HG03103 (cell line): ENCODE results near the gene TOMM22.
A peak's percentile ranks its signal among the peaks of the same experiment; 100 is the strongest.
"Not testable (repeated sequence)": the region's sequence is repeated elsewhere in the genome, so short reads cannot be mapped to it uniquely, and the experiment has no call there.

ENCODE experiments used
- ATAC-seq: cut with Tn5 transposase; IDR thresholded peaks from one replicate; pipeline ENCODE4 v1.9.1; 2021; ENCODE audit warnings: low read depth; ENCODE audit not compliant: unreplicated experiment

TOMM22 gene

GRCh38 chr22:38681582-38682335 is at the start of gene TOMM22:
TOMM22 (plus strand) TSS chr22:38681957; CDS start chr22:38681979, 22 bp downstream.
- ATAC-seq = peak; percentile 93

GRCh38 chr22:38632528-38632927 is 49.2 kb upstream of the TOMM22 start:
- ATAC-seq = no peak

DNA sequence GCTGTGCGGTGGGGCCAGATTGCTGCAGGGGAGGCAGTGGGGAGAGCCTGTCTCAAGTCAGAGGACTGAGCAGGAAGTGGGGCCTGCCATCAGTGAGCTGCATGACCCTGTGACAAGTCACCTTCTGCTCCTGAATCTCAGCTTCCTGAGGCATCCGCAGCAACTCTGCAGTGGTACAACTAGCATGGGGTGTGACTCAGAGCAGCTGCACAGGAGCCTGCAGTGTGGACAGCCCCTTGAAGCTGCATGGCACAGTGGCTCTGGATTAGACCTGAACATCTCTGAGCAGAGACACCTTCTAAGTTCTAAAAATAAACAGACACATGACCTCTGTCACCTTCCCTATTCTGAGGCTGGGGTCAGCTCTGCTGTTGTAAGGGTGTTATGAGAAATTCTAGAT is 43.5 kb upstream of the TOMM22 start:
- ATAC-seq = no peak

DNA sequence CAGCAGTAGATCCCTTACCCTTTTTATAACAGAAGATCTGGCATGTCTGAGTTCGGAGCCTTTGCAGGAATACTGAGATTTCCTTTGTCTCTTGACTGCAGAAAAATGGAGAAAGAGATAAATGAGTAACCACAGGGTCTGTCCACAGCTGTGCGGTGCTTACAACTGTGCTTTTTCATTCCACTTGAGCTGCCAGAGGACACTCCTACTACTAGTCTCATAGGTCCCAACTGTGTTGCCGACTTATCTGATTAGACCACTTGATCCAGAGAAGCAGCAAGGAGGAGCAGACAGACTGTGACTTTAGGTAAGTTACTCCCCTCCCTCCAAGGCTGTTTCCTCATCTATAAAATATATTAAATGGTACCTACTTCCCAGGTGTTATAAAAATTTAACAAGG is 43.0 kb upstream of the TOMM22 start:
- ATAC-seq = no peak

- ATAC-seq = no peak
Measured at GRCh38 chr22:38641476-38642040, 40.2 kb upstream of the TOMM22 start.

- not testable (repeated sequence) for ATAC-seq
Measured at GRCh38 chr22:38644245-38644644, 37.5 kb upstream of the TOMM22 start.

GRCh38 chr22:38645430-38645829 is 36.3 kb upstream of the TOMM22 start:
- no peak for ATAC-seq

DNA sequence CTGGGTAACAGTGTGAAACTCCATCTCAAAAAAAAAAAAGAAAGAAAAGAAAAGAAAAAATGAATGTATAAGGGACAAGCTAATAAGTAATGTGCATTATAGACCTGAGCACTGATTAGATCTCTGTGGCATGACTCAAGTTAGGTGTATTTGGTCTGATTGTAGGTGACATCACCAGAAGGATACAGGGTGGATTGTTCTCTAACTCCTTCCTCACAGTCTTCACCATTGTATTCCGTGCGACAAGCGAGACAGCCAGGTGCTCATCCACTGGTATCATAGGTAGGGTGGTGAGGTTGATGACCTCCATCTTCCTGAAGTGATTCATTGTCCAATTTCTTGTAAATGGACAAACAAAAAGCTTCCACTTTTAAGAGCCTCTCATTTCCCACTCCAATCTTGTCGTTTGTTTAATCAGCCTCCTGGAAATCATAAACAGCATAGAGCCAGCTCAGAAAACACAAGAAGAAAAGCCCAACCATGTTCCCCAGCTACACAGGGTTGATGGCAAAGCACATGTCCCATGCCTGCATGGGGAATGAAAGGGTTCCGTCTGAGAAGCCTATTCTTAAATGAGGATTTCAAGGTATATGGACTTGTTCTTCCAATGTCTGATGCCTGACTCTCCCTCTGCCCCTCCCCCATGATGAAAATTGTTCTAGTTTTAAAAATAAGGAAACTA is 31.8 kb upstream of the TOMM22 start:
- ATAC-seq = no peak

GRCh38 chr22:38652859-38653258 is 28.9 kb upstream of the TOMM22 start:
- no peak for ATAC-seq

- no peak for ATAC-seq
Measured at GRCh38 chr22:38653741-38654140, 28.0 kb upstream of the TOMM22 start.

GRCh38 chr22:38655519-38656255 is 26.1 kb upstream of the TOMM22 start:
- ATAC-seq = no peak

GRCh38 chr22:38656256-38657044 is 25.3 kb upstream of the TOMM22 start, which contains the start of the genes CBY1 and FAM227A:
CBY1 (plus strand) TSS chr22:38656638; CDS start chr22:38668055, 11,417 bp downstream.
FAM227A (minus strand) TSS chr22:38656392; CDS start chr22:38650168, 6,224 bp downstream.
- ATAC-seq = peak; percentile 56

GRCh38 chr22:38657045-38657909 is 24.5 kb upstream of the TOMM22 start:
- ATAC-seq = no peak

- no peak for ATAC-seq
Measured at GRCh38 chr22:38674888-38675287, 6.9 kb upstream of the TOMM22 start.

DNA sequence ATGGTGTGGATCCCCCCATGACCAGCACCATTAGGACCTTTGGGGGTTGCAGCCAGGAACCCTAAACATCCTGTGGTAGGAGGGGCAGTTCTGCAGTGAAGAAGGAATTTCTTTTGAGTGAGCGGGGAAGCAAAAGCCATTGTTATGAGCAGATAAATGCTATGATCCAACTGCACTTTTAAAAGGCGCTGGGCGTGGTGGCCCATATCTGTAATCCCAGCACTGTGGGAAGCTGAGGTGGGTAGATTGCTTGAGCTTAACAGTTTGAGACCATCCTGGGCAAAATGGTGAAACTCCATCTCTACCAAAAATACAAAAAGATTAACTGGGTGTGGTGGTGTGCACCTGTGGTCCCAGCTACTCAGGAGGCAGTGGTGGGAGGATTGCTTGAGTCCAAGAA is 5.9 kb upstream of the TOMM22 start:
- no peak for ATAC-seq

GRCh38 chr22:38684895-38685294 is 3.1 kb downstream of the TOMM22 start:
- ATAC-seq = no peak

- no peak for ATAC-seq
Measured at GRCh38 chr22:38685761-38686160, 4.0 kb downstream of the TOMM22 start.

GRCh38 chr22:38689651-38690050 is 7.9 kb downstream of the TOMM22 start:
- ATAC-seq = no peak

GRCh38 chr22:38694049-38694448 is 12.3 kb downstream of the TOMM22 start:
- ATAC-seq = no peak
